ENCODE measurements around the gene SDK1.

SDK1 gene

GRCh38 chr7:3333861-3334260 lies 32.8 kb downstream of the SDK1 start:
- DNase-seq (ENCODE audit: low read depth): no peak

- DNase-seq (ENCODE audit: low read depth): no peak
Observed at GRCh38 chr7:3336042-3336665, 35.1 kb downstream of the SDK1 start.

- no peak for DNase-seq (ENCODE audit: low read depth)
Observed at GRCh38 chr7:3338161-3338560, 37.1 kb downstream of the SDK1 start.

- DNase-seq (ENCODE audit: low read depth): no peak
Observed at GRCh38 chr7:3345699-3346481, 44.8 kb downstream of the SDK1 start.

- no peak for DNase-seq (ENCODE audit: low read depth)
Observed at GRCh38 chr7:3349126-3349525, 48.1 kb downstream of the SDK1 start.

GRCh38 chr7:3356173-3356572 lies 55.1 kb downstream of the SDK1 start:
- no peak for DNase-seq (ENCODE audit: low read depth)

GRCh38 chr7:3358991-3359390 lies 57.9 kb downstream of the SDK1 start:
- DNase-seq (ENCODE audit: low read depth): no peak

GRCh38 chr7:3367261-3367660 lies 66.2 kb downstream of the SDK1 start:
- no peak for DNase-seq (ENCODE audit: low read depth)

GRCh38 chr7:3370068-3370830 lies 69.2 kb downstream of the SDK1 start:
- no peak for DNase-seq (ENCODE audit: low read depth)

GRCh38 chr7:3370921-3371320 lies 69.9 kb downstream of the SDK1 start:
- no peak for DNase-seq (ENCODE audit: low read depth)

GRCh38 chr7:3371601-3372000 lies 70.5 kb downstream of the SDK1 start:
- no peak for DNase-seq (ENCODE audit: low read depth)

- DNase-seq (ENCODE audit: low read depth): no peak
Observed at GRCh38 chr7:3374239-3374638, 73.2 kb downstream of the SDK1 start.

- no peak for DNase-seq (ENCODE audit: low read depth)
Observed at GRCh38 chr7:3378390-3379150, 77.5 kb downstream of the SDK1 start.

- no peak for DNase-seq (ENCODE audit: low read depth)
Observed at GRCh38 chr7:3380034-3380433, 79.0 kb downstream of the SDK1 start.

- DNase-seq (ENCODE audit: low read depth): no peak
Observed at GRCh38 chr7:3380886-3381685, 80.0 kb downstream of the SDK1 start.

GRCh38 chr7:3386423-3387190 lies 85.6 kb downstream of the SDK1 start:
- DNase-seq (ENCODE audit: low read depth): no peak

- no peak for DNase-seq (ENCODE audit: low read depth)
Observed at GRCh38 chr7:3393862-3394261, 92.8 kb downstream of the SDK1 start.

- no peak for DNase-seq (ENCODE audit: low read depth)
Observed at GRCh38 chr7:3397324-3397723, 96.3 kb downstream of the SDK1 start.

GRCh38 chr7:3399858-3400257 lies 98.8 kb downstream of the SDK1 start:
- DNase-seq (ENCODE audit: low read depth): no peak

GRCh38 chr7:3404501-3404900 lies 103.4 kb downstream of the SDK1 start:
- no peak for DNase-seq (ENCODE audit: low read depth)

All from stimulated activated CD8-positive, alpha-beta memory T cell treated with anti-CD3 and anti-CD28 coated beads, Interleukin-4, amount 100 ng/mL, for 24 hours (primary cell).